ENCODE measurements around the gene BPI.
"Not testable (repeated sequence)": the region's sequence is repeated elsewhere in the genome, so short reads cannot be mapped to it uniquely, and the experiment has no call there.

BPI gene

GRCh38 chr20:38303908-38304379 is at the start of gene BPI:
BPI (plus strand) TSS chr20:38304156; CDS start chr20:38304224, 68 bp downstream.
- DNase-seq, result peak; percentile 79

- DNase-seq, result not testable (repeated sequence)
These were observed 49.3 kb upstream of the BPI start for GRCh38 chr20:38254621-38255020.

GRCh38 chr20:38255393-38255792 is 48.6 kb upstream of the BPI start:
- DNase-seq, result peak; percentile 70

DNA sequence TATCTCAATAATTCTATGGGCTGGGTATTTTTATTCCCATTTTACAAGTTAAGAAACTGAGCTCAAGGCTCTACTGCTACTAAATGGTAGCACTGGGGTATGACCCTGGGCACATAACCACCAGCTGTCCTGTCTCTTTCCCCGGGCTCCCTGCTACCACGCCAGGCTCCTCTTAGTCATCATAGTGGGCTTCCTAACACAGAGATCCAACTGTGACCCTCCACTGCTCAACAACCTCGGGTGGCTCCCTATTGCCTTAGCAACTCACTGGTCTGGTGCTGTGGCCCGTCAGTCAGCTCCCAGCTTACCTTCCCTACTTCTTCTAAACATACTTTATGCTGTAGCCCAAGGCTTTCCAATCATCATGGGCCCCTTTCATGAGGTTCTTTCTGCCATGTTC is 47.9 kb upstream of the BPI start:
- DNase-seq, result no peak

GRCh38 chr20:38256966-38257365 is 47.0 kb upstream of the BPI start:
- DNase-seq, result no peak

- DNase-seq, result no peak
These were observed 45.3 kb upstream of the BPI start for GRCh38 chr20:38258545-38259215.

- peak; percentile 49 for DNase-seq
These were observed 44.0 kb upstream of the BPI start for GRCh38 chr20:38260025-38260377.

DNA sequence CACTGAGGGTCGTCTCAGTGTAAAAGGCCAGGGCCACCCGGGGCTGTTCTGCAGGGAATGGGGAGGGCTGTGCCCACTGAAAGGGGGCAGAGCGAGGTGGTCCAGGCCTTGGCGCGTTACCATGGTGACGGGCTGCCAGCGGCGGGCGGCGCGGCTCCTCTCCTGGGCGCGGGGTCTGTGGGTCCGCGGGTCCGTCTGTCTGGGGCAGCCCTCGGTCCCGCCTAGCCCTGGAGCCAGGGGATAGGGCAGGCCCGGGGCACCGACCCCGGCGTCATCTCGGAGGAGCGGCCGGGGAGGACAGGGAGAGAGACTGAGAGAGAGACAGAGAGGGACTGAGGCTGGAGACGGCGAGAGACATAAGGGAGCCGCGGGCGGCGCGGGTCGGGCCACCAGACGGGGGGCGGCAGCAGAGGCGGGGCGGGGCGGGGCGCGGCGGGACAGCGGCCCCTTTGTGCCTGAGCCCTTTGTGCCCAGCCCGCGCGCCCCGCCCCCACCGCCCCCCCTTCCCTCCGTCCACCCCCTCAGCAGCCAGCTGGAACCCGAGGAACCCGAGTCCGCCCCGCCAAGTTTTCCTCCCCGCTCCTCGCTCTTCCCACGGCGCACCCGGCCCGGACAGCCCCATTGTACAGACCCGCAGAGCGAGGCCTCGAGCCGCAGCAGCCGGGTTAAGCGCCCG is 43.4 kb upstream of the BPI start, which contains the start of gene KIAA1755:
Gene KIAA1755 (minus strand): TSS at position 358 of the 676 bp plus-strand sequence. CDS start 235 bp downstream, at position 123.
- DNase-seq, result peak; percentile 62

GRCh38 chr20:38261054-38261390 is 42.9 kb upstream of the BPI start:
- DNase-seq, result peak; percentile 9

DNA sequence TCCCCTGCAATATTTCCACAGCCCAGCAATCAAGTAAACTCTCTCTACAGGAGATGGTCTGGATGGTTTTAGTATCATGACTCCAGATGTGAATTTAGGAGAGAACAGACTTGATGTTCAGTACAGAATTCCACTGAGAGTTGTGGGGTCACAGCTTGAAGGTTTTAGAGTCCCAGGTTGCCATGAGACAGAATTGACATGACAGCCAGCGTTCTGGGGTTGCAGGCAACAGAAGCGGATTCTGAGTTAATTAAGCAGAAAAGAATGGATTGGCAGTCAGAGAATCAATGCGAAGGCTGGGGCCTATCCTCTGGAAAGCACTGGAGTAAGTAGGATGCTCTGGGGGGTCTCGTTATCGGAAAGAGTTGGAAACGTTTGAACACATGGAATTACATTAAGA is 41.0 kb upstream of the BPI start:
- DNase-seq, result no peak

- DNase-seq, result no peak
These were observed 37.5 kb upstream of the BPI start for GRCh38 chr20:38266426-38266825.

DNA sequence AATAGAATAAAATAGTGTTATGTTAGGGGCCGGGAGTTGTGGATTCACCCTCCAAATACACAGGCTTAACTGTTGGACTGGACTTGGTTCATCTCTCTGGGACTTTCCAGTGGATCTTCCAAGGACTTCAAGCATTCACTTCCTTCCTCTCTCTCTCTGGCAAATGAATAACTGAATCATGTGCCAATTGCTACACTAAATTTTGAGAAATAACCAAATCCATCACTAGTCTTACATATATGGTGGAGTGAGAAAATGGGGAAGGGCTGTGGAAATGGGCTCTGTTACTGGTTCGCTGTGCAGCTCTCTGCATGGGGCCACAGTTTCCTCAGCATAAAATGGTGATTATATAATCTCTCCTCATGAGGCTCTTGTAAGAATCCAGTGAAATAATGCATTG is 36.7 kb upstream of the BPI start:
- DNase-seq, result no peak

- DNase-seq, result no peak
These were observed 35.9 kb upstream of the BPI start for GRCh38 chr20:38267901-38268514.

DNA sequence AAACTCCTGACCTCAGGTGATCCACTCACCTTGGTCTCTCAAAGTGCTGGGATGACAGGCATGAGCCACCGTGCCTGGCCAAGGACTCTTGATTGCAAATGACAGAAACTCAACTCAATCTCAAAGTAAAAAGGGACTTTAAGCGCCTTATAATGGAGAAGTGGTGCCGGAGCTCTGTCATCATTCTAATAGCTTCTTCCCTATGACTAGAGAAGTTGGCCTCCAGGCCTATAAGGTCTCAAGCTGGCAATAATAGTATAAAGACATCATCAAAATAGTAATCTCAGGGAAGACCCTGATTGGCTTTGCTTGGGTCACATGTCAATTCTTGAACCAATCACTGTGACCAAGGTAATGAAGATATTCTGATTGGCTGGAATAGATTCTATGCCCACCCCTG is 34.9 kb upstream of the BPI start:
- no peak for DNase-seq

DNA sequence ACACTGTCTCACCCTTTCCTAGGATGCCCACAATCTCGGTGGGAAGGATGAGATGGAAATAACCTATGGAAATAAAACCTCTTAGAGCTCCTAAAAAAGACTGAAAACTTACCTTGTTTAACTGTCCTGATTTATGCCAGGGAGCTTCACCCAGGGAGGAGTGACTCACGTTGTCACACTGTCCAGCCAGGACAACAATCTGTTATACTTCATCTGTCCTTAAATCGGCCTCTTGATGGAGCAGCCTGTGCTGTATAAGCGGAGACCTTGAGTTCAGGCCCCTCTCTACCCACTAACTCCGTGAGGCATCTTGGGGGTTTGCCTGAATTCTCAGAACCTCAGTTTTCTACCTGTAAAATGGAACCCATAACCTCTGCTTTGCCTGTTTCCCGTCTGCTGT is 34.2 kb upstream of the BPI start:
- no peak for DNase-seq

DNA sequence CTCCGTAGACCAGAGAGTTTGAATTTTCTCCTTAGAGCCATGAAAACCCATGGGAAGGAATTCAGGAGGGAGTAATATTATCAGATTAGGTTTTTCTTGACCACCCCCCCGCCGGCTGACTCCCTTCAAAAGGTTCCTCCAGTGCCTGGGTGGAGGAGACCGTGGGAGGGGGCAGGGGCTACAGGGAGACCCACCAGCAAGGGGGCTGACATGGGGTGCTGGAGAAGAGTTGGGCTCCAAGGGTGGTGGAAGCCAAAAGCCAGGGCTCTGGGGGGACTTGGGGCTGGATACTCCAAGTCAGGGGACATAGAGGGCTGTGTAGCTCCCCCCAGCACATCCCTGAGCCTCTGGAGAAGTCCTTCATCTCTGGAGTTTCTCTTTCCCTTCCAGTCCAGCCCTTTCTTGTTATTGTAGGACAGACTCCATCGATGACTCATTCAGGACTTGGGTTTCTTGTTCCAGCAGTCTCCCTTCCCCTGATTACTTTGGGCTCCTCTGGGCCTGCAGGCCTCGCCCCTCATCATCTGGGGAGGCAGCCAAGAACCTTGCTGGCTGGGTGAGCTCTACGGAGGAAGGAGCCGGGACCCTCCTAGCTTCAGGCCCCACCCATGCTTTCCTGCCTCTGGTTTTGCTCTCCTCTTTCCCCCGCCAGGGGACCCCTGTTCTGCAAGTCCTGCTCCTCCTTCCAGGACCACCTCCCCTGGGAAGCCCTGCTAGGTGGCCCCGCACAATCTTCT is 32.9 kb upstream of the BPI start:
- peak; percentile 90 for DNase-seq

DNA sequence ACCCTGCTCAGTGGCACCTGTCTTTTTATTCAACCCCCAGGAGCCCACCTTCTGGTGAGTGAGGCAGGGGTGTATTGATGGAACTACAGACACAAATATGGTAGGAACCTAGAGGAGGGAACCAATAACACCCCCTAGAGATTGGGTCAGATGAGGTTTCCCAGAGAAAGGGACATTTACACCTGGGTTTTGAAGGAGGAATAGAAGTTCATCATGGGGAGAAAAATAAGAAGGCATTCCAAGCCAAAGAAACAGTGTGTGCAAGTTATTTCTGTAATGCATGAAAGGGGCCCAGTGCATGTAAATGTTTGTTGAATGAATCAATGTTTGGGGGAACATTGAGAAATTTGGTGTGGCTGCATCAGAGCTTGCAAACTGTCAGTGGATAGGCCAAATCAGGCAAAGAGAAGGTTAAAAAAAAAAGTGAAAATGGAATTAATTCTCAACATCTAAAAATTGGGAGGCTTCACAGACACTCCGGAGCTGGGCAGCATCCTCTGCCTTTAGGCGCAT is 32.3 kb upstream of the BPI start:
- DNase-seq, result no peak

GRCh38 chr20:38272398-38272797 is 31.6 kb upstream of the BPI start:
- DNase-seq, result no peak

DNA sequence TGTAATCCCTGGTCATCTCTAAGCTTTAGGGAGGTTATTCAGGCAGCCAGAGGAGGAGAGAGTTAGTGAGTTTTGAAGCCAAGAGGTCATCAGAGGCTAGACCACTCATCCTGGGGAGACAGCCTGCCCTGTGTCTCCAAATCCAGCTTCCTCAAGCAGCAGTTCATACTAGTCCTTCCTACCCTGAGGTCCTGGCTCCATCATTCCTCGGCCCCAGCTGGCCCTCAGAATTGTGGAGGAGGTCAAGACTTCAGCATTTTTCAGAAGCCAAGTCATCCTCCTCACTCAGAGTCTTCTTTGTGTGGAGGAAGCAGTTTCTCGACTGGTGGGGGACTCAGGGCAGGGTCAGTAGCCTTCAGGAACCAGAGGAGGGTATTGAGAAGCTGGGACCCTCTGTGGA is 31.0 kb upstream of the BPI start:
- DNase-seq, result no peak

GRCh38 chr20:38275815-38276550 is 28.0 kb upstream of the BPI start:
- DNase-seq, result peak; percentile 2

- DNase-seq, result no peak
These were observed 26.7 kb upstream of the BPI start for GRCh38 chr20:38277285-38277684.

DNA sequence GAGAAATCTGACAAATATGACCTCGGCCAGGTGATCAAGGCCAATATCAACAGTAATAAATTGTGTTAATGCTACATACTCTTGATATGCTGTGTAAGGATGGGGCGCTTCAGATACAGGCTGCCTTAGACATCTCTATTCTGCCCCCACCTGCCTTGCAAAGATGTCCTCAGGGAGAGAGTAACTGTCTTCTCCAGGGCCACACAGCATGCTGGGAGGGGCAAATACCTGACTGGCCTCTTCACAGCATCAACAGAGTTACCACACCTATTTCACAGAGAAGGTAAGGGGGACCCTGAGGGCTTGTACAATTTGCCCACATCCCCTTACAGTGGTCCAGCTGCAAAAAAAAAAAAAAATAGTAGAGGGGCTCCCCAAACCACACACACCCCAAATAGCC is 26.3 kb upstream of the BPI start:
- DNase-seq, result no peak

- DNase-seq, result peak; percentile 76
These were observed 25.8 kb upstream of the BPI start for GRCh38 chr20:38278131-38278530.

Data from right hindlimb (tissue), 1 donor.